Right ventricle myocardium superior (tissue), 1 donor: ENCODE results near the gene LUZP2. TPM values are rescaled to one million over a fixed set of nuclear protein-coding genes. Genes with fewer than 3 reads are reported as not detected.

Experiments
- ATAC-seq: fragments of 200-7000 bp; cut with Tn5 transposase; one replicate; pipeline ENCODE4 v1.9.1; 2020; ENCODE audit warnings: mild to moderate bottlenecking; ENCODE audit not compliant: poor library complexity
- DNase-seq: peaks from one replicate; pipeline ENCODE4 v3.0.0-alpha.2; 2020
- intact Hi-C: fragments of 100-400 bp; cut with DNase I; formaldehyde crosslinking; loops from one replicate; pipeline ENCODE4 v1.11.2; 2022
- total RNA-seq: library from RNA; stranded (reverse); fragmentation: NEBNext Ultra II Directional; extraction: Animal tissue kit (Norgen Biotek cat#: 25700); gene quantifications from one replicate; pipeline ENCODE4 v1.2.1, GENCODE V29; 2021
- donor health status: DM: no; HTN: yes; CAD: no; lungs with severe emphysema.

The LUZP2 gene
- total RNA-seq, 1 donor from 2014 or later = not detected

GRCh38 chr11:24687531-24688147, 190.8 kb downstream of the LUZP2 start:
- ATAC-seq (no peak), DNase-seq (no peak)
- intact Hi-C loops = no loop called here

GRCh38 chr11:24688981-24689380, 192.1 kb downstream of the LUZP2 start:
- intact Hi-C loops = no loop called here
- DNase-seq (no peak), ATAC-seq (no peak)

GRCh38 chr11:24697522-24698111, 200.8 kb downstream of the LUZP2 start:
- DNase-seq = no peak
- intact Hi-C loops = no loop called here
- no peak for ATAC-seq

GRCh38 chr11:24704716-24705115, 207.9 kb downstream of the LUZP2 start:
- no peak for DNase-seq
- ATAC-seq = no peak
- intact Hi-C loops = no loop called here

GRCh38 chr11:24705474-24705873, 208.6 kb downstream of the LUZP2 start:
- DNase-seq (no peak), ATAC-seq (no peak)

GRCh38 chr11:24708616-24709015, 211.8 kb downstream of the LUZP2 start:
- intact Hi-C loops = no loop called here
- ATAC-seq (no peak), DNase-seq (no peak)

More at GRCh38 chr11:24705474-24705873, 208.6 kb downstream of the LUZP2 start:
- intact Hi-C loops = no loop called here

GRCh38 chr11:24709928-24710565, 213.2 kb downstream of the LUZP2 start:
- ATAC-seq (no peak), DNase-seq (no peak)
- intact Hi-C loops = no loop called here

GRCh38 chr11:24714601-24715000, 217.7 kb downstream of the LUZP2 start:
- no peak for DNase-seq
- ATAC-seq = no peak
- intact Hi-C loops = no loop called here

- DNase-seq = no peak
- no peak for ATAC-seq
- intact Hi-C loops = no loop called here
These were observed 219.6 kb downstream of the LUZP2 start for GRCh38 chr11:24716403-24716802.

- intact Hi-C loops = no loop called here
- DNase-seq = no peak
- no peak for ATAC-seq
These were observed 226.4 kb downstream of the LUZP2 start for GRCh38 chr11:24723231-24723630.

GRCh38 chr11:24731554-24731953, 234.7 kb downstream of the LUZP2 start:
- ATAC-seq = no peak
- DNase-seq = no peak
- intact Hi-C loops = no loop called here

GRCh38 chr11:24734742-24735237, 237.9 kb downstream of the LUZP2 start:
- ATAC-seq = no peak

GRCh38 chr11:24738972-24739371, 242.1 kb downstream of the LUZP2 start:
- intact Hi-C loops = no loop called here
- ATAC-seq = no peak
- DNase-seq = no peak

More at GRCh38 chr11:24734742-24735237, 237.9 kb downstream of the LUZP2 start:
- intact Hi-C loops = no loop called here
- no peak for DNase-seq

- no peak for ATAC-seq
These were observed 242.8 kb downstream of the LUZP2 start for GRCh38 chr11:24739637-24740036.

GRCh38 chr11:24747275-24748251, 250.7 kb downstream of the LUZP2 start:
- ATAC-seq (no peak), DNase-seq (no peak)
- intact Hi-C loops = no loop called here

More at GRCh38 chr11:24739637-24740036, 242.8 kb downstream of the LUZP2 start:
- no peak for DNase-seq
- intact Hi-C loops = no loop called here

GRCh38 chr11:24748261-24748660, 251.4 kb downstream of the LUZP2 start:
- no peak for DNase-seq
- ATAC-seq = no peak

GRCh38 chr11:24754406-24754805, 257.6 kb downstream of the LUZP2 start:
- intact Hi-C loops = no loop called here
- no peak for ATAC-seq
- DNase-seq = no peak

More at GRCh38 chr11:24748261-24748660, 251.4 kb downstream of the LUZP2 start:
- intact Hi-C loops = no loop called here

- intact Hi-C loops = no loop called here
- DNase-seq (no peak), ATAC-seq (no peak)
These were observed 258.5 kb downstream of the LUZP2 start for GRCh38 chr11:24755260-24755839.
